NCI-H1092 (cell line): ENCODE results near the gene ZFR2.
A peak's percentile ranks its signal among the peaks of the same experiment; 100 is the strongest.
"Not testable (repeated sequence)": the region's sequence is repeated elsewhere in the genome, so short reads cannot be mapped to it uniquely, and the experiment has no call there.

ENCODE experiments used
- DNase-seq: peaks from one replicate; lab custom pipeline; 2025; lab: John Stamatoyannopoulos, UW

The ZFR2 gene

GRCh38 chr19:3771000-3771905 lies 97.6 kb downstream of the ZFR2 start:
- DNase-seq: no peak

DNA sequence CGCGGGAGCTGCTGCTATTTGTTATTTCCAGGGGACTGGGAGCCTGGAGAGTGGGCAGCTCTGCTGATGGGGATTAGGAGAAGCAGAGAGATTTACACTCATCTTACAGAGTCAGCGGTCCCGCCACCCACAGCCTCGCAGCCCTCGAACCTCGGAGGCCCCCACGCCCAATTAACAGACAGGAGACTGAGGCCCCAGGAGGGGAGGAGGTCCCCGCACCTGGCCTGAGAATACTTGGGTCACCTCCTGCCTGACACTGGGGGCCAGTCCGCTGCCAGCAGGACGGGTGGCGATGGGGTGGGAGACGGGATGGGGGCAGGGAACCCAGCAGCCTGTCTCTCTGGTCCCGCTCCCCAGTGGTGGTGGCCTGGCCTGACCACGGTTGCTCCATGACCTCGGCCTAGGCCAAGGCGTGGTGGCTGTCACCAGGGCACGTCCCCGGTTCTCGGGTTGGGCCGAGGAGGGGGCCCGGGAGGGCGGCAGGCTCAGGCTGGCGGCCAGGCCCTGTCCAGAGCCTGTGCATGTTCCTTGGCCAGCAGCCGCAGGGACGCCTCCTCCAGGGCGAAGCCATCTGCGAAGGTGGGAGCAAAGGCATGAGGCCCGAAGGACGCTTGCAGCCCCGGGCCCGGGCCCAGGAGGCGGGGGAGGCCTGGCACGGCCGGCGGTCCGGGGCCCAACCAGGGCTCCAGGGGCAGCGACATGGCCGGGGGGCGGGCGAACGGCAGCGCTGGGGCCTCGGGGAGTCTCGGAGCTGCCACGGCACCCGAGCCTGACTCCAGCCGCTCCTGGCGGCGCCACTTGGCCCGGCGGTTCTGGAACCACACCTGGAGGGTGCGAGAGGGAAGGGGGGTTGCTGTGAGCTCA lies 98.5 kb downstream of the ZFR2 start:
- no peak for DNase-seq

DNA sequence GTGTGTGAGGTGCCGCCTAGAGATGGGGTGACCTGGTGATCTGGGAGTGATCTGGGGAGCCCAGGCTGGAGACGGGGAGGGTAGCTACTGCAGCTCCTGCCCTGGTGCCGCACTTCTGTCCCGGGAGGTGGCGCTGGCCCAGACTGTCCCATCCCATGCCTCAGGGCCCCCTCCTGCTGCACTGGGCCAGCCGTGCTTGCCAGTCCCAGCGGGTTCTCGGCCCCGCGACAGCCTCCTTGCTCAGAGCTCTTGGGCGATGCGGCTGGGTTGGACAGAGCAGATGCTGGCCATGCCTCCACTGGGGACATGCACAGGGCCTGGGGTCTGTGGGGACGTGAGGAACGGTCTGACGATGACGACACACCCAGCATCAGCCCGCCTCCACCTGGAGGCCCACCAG lies 99.3 kb downstream of the ZFR2 start:
- no peak for DNase-seq

DNA sequence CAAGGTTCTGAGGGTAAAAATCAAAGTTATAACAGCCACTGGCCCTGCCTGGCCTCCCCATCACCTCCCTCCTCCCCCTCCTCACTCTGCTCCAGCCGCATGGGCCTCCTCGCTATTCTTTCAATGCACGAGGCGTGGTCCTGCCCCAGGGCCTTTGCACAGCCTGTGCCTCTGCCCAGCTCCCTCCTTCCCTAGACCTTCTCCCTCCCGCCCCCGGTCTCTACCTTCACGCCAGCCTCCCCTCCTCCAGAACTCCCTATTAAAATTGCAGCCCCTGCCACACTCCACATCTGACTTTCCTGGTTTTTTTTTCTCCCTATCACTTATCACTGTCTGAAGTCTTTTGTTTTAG lies 100.1 kb downstream of the ZFR2 start:
- no peak for DNase-seq

DNA sequence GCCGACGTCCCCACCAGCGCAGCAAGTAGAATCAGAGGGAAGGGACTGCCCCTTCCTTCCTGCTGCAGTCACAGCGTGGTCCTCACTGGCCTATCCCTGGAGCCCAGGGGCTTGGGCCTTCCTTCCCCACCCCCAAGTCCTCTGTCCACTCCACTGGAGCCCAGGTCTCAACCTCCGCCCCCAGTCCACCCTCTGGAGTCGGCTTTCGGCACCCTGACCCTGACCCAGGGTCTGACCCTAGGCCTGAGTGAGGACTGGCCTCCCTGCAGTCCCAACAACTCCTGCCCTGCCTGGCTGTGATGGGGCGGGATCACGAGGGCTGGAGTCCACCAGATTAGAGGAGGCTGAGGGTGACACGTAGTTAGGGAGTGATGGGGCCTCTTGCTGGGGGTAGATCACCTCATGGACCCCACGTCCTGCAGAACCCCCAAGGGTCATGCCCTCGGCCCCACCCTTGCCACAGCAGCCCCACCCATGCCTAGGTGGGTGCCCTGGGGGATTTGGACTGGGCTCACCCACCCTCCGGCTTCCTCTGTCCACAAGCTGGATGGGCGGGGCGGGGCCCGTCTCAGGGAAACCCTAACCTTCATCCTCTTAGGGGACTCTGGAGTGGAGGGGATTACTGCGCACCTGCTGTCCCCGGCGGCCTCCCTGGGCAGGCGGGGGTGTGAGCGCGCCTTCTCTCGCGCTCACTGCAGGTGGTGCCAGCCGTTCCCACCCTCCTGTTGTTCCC lies 100.7 kb downstream of the ZFR2 start:
- no peak for DNase-seq

GRCh38 chr19:3767050-3767449 lies 101.8 kb downstream of the ZFR2 start:
- no peak for DNase-seq

GRCh38 chr19:3766520-3766919 lies 102.3 kb downstream of the ZFR2 start:
- DNase-seq: no peak

DNA sequence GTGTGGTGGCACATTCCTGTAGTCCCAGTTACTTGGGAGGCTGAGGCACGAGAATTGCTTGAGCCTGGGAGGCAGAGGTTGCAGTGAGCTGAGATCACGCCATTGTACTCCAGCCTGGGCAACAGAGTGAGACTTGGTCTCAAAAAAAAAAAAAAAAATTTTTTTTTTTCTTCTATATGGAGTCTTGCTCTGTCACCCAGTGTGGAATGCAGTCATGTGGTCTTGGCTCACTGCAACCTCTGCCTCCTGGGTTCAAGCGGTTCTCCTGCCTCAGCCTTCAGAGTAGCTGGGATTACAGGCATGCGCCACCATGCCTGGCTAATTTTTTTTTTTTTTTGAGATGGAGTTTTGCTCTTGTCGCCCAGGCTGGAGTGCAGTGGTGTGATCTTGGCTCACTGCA lies 103.1 kb downstream of the ZFR2 start:
- DNase-seq: not testable (repeated sequence)

- DNase-seq: no peak
Observed at GRCh38 chr19:3765121-3765520, 103.7 kb downstream of the ZFR2 start.

GRCh38 chr19:3762501-3763459 lies 106.1 kb downstream of the ZFR2 start, which contains the start of gene MRPL54:
TSS of gene MRPL54 (plus strand) at chr19:3762682. CDS start at chr19:3762701, 19 bp downstream.
- DNase-seq: peak; percentile 98

- DNase-seq: no peak
Observed at GRCh38 chr19:3762130-3762473, 106.7 kb downstream of the ZFR2 start.

DNA sequence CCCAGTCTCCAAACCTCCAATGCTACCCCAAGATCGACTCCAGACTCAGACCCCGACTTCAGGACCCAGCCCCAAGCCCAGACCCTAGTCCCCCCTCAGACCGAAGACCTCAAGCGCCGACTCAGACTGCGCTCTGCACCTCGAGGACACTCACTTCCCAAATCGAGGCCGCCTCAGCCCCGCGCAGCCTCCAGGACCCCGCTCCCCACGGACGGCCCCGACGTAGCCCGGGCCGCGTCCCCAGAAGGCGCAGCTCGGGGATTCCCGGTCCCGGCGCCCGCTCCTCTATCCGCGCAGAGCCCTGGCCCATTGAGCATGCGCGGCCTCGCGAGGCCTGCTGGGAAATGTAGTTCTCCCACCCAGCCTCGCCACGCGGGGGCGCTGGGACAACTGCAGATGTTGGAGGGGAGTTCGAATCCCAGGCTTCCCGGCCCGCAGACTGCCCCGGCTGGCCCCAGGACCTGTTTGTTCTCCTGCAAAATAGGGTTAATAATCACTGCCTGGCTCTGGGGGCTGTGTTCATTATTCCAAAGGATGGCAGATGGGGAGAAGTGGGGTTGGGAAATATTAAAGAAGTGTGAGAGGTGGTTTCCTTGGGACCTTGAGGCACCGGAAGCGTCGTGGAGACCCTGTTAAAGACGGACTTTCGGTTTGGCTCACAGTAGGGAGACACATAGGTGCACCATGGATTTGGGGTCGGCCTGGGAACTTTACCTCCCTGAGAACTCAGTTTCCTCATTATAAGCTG lies 107.3 kb downstream of the ZFR2 start, which contains the start of gene APBA3:
APBA3 (minus strand) TSS at position 311 of the 748 bp plus-strand sequence. CDS start 1,428 bp downstream, outside the sequence.
- DNase-seq: peak; percentile 78

DNA sequence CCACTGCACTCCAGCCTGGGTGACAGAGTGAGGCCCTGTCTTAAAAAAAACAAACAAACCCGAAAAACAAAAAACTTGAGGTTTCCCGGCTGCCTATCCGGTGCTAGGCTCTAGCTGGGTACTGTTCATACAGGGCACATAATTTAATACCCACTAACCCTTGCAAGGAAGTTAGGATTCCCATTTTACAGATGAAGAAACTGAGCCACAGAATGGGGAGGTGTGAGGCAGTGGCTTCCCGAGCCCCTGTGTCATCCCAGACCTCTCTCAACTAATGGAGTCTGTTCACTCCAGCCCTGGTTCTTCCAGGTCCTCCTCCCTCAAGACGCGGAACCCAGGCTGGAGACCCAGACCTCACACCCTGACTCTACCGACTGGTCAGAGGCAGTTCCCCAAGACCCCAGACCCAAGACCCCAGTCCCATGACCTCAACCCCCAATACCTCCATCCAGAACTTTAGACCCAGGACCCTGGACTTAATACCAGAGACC lies 107.9 kb downstream of the ZFR2 start:
- no peak for DNase-seq

DNA sequence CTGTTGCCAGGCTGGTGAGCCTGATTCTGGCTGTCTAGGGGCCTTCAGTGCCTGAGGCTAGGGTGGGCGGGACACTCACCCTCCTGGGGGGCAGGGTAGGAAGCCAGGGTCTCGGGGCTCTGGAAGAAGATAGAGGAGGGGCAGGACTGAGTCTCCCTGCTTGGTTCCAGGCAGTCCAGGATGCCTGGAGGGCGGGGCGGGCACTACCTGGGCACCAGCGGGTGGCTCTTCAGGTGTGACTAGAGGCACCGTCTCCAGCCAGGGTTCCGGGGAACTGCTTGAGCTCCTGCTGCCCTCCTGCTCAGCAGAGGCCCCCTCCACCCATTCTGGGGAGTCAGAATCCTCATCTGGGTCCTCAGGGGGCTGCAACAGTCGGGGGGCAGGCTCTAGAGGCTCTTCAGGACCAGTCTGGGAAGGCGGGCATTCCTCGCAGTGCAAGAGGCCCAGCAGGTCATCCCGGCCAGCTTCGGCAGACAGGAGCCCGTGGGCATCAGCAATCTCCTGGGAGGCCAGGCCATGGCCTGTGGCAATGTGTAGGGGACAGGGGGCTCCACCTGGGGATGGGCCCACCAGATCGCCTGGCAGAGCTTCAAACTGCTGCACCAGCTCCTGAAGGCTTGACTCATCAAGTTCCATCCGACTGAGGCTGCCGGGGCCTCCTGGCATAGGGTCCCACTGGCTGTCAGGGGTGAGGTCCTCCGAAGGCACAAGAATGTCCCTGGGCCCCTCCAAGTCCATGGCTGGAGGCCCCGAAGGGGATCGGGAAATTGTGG lies 109.2 kb downstream of the ZFR2 start:
- no peak for DNase-seq

DNA sequence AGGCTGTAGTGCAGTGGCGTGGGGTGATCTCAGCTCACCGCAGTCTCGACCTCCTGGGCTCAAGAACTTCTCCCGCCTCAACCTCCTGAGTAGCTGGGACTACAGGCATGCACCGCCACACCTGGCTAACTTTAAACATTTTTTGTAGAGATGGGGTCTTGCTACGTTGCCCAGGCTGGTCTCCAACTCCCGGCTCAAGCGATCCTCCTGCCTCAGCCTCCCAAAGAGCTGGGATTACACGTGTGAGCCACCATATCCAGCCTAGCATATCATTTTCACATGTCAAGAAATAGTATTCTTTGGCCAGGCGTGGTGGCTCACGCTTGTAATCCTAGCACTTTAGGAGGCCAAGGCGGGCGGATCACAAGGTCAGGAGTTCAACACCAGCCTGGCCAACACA lies 110.5 kb downstream of the ZFR2 start:
- not testable (repeated sequence) for DNase-seq

DNA sequence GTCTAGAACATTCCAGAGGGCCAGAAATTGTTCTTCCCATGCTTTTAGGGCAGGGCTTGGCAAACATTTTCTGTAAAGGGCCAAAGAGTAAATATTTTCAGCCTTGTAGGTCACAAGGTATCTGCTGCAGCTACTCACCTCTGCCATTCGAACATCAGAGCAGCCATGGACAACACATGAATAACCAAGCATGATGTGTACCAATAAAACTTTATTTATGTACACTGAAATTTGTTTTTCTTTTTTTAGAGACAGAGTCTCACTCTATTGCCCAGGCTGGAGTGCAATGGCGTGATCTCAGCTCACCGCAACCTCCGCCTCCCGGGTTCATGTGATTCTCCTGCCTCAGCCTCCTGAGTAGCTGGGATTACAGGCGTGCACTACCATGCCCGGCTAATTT lies 111.1 kb downstream of the ZFR2 start:
- not testable (repeated sequence) for DNase-seq
